ENCODE data around the gene AHI1. TPM values are rescaled to one million over a fixed set of nuclear protein-coding genes. Genes with fewer than 3 reads are reported as not detected.
"Not testable (repeated sequence)": the region's sequence is repeated elsewhere in the genome, so short reads cannot be mapped to it uniquely, and the experiment has no call there.

Gene AHI1
- total RNA-seq, 2 donors from 2014 or later, result 32.0 to 41.2 TPM

- intact Hi-C loops (cut with DNase I), result no loop called here
- no peak for DNase-seq (ENCODE audit: low spot score)
These were observed 139.2 kb downstream of the AHI1 start for GRCh38 chr6:135358251-135358821.

GRCh38 chr6:135354407-135354806 lies 143.1 kb downstream of the AHI1 start:
- no peak for DNase-seq (ENCODE audit: low spot score)
- intact Hi-C loops (cut with DNase I), result no loop called here

- no peak for DNase-seq (ENCODE audit: low spot score)
- intact Hi-C loops (cut with DNase I), result no loop called here
These were observed 144.4 kb downstream of the AHI1 start for GRCh38 chr6:135353113-135353512.

- intact Hi-C loops (cut with DNase I), result no loop called here
- no peak for DNase-seq (ENCODE audit: low spot score)
These were observed 145.9 kb downstream of the AHI1 start for GRCh38 chr6:135351635-135352034.

GRCh38 chr6:135347887-135348286 lies 149.7 kb downstream of the AHI1 start:
- DNase-seq (ENCODE audit: low spot score), result no peak
- intact Hi-C loops (cut with DNase I), result no loop called here

- no peak for DNase-seq (ENCODE audit: low spot score)
- intact Hi-C loops (cut with DNase I), result no loop called here
These were observed 150.8 kb downstream of the AHI1 start for GRCh38 chr6:135346747-135347146.

- intact Hi-C loops (cut with DNase I), result no loop called here
- no peak for DNase-seq (ENCODE audit: low spot score)
These were observed 153.0 kb downstream of the AHI1 start for GRCh38 chr6:135344526-135344925.

GRCh38 chr6:135339920-135340319 lies 157.6 kb downstream of the AHI1 start:
- intact Hi-C loops (cut with DNase I); DNase-seq (ENCODE audit: low spot score): not testable (repeated sequence)

- intact Hi-C loops (cut with DNase I), result no loop called here
- no peak for DNase-seq (ENCODE audit: low spot score)
These were observed 163.4 kb downstream of the AHI1 start for GRCh38 chr6:135334169-135334568.

- intact Hi-C loops (cut with DNase I), result no loop called here
- DNase-seq (ENCODE audit: low spot score), result no peak
These were observed 166.5 kb downstream of the AHI1 start for GRCh38 chr6:135331002-135331401.

GRCh38 chr6:135329851-135330803 lies 167.4 kb downstream of the AHI1 start:
- DNase-seq (ENCODE audit: low spot score), result no peak
- intact Hi-C loops (cut with DNase I), result no loop called here

GRCh38 chr6:135328136-135328535 lies 169.4 kb downstream of the AHI1 start:
- DNase-seq (ENCODE audit: low spot score), result no peak
- intact Hi-C loops (cut with DNase I), result no loop called here

GRCh38 chr6:135325624-135326424 lies 171.7 kb downstream of the AHI1 start:
- no peak for DNase-seq (ENCODE audit: low spot score)
- intact Hi-C loops (cut with DNase I), result no loop called here

GRCh38 chr6:135324531-135324930 lies 173.0 kb downstream of the AHI1 start:
- intact Hi-C loops (cut with DNase I), result no loop called here
- no peak for DNase-seq (ENCODE audit: low spot score)

- DNase-seq (ENCODE audit: low spot score), result no peak
- intact Hi-C loops (cut with DNase I), result no loop called here
These were observed 173.6 kb downstream of the AHI1 start for GRCh38 chr6:135323979-135324378.

GRCh38 chr6:135323202-135323668 lies 174.3 kb downstream of the AHI1 start:
- intact Hi-C loops (cut with DNase I), result no loop called here

GRCh38 chr6:135322427-135323201 lies 174.9 kb downstream of the AHI1 start:
- no peak for DNase-seq (ENCODE audit: low spot score)
- intact Hi-C loops (cut with DNase I), result no loop called here

More at GRCh38 chr6:135323202-135323668, 174.3 kb downstream of the AHI1 start:
- DNase-seq (ENCODE audit: low spot score), result no peak

GRCh38 chr6:135320721-135321621 lies 176.6 kb downstream of the AHI1 start:
- DNase-seq (ENCODE audit: low spot score), result no peak
- intact Hi-C loops (cut with DNase I), result no loop called here

All from posterior vena cava (tissue), 2 donors.